GM18507 (cell line): ENCODE results near the gene SMKR1.
"Not testable (repeated sequence)": the region's sequence is repeated elsewhere in the genome, so short reads cannot be mapped to it uniquely, and the experiment has no call there.

ENCODE experiments used
- DNase-seq: peaks from one replicate; pipeline ENCODE4 v3.0.0; 2011; ENCODE audit warnings: low read depth; ENCODE audit not compliant: insufficient read length; ENCODE audit errors: extremely low spot score
- FAIRE-seq: peaks from 2 replicates; lab custom pipeline; 2011; peaks lifted over from hg19 to GRCh38; lab: Jason Lieb, UNC

SMKR1 gene

GRCh38 chr7:129501760-129502707, at the start of gene SMKR1:
TSS of gene SMKR1 (plus strand) at chr7:129502531. CDS start at chr7:129502825, 294 bp downstream.
- FAIRE-seq (peak; percentile 76), DNase-seq (peak; percentile 94)

- DNase-seq (no peak), FAIRE-seq (no peak)
Measured at GRCh38 chr7:129452589-129453231, 49.6 kb upstream of the SMKR1 start.

- FAIRE-seq (no peak), DNase-seq (no peak)
Measured at GRCh38 chr7:129453510-129454248, 48.7 kb upstream of the SMKR1 start.

- DNase-seq (no peak), FAIRE-seq (no peak)
Measured at GRCh38 chr7:129454249-129454551, 48.1 kb upstream of the SMKR1 start.

GRCh38 chr7:129456421-129456820, 45.9 kb upstream of the SMKR1 start:
- DNase-seq (no peak), FAIRE-seq (no peak)

- FAIRE-seq: no peak
Measured at GRCh38 chr7:129457101-129457500, 45.2 kb upstream of the SMKR1 start.

GRCh38 chr7:129458171-129458570, 44.2 kb upstream of the SMKR1 start:
- FAIRE-seq (no peak), DNase-seq (no peak)

More at GRCh38 chr7:129457101-129457500, 45.2 kb upstream of the SMKR1 start:
- DNase-seq: no peak

- no peak for DNase-seq
- FAIRE-seq: no peak
Measured at GRCh38 chr7:129461809-129462208, 40.5 kb upstream of the SMKR1 start.

- DNase-seq: no peak
- no peak for FAIRE-seq
Measured at GRCh38 chr7:129462420-129462819, 39.9 kb upstream of the SMKR1 start.

- FAIRE-seq: no peak
- DNase-seq: no peak
Measured at GRCh38 chr7:129464194-129464593, 38.1 kb upstream of the SMKR1 start.

- FAIRE-seq (no peak), DNase-seq (no peak)
Measured at GRCh38 chr7:129465080-129465479, 37.3 kb upstream of the SMKR1 start.

- no peak for FAIRE-seq
- no peak for DNase-seq
Measured at GRCh38 chr7:129466796-129467195, 35.5 kb upstream of the SMKR1 start.

- FAIRE-seq: no peak
- no peak for DNase-seq
Measured at GRCh38 chr7:129468087-129468486, 34.2 kb upstream of the SMKR1 start.

GRCh38 chr7:129468547-129468946, 33.8 kb upstream of the SMKR1 start:
- no peak for DNase-seq
- no peak for FAIRE-seq

GRCh38 chr7:129469930-129470329, 32.4 kb upstream of the SMKR1 start:
- no peak for DNase-seq

GRCh38 chr7:129470411-129470810, 31.9 kb upstream of the SMKR1 start:
- FAIRE-seq (no peak), DNase-seq (no peak)

More at GRCh38 chr7:129469930-129470329, 32.4 kb upstream of the SMKR1 start:
- no peak for FAIRE-seq

- FAIRE-seq: no peak
- DNase-seq: no peak
Measured at GRCh38 chr7:129471402-129471827, 30.9 kb upstream of the SMKR1 start.

GRCh38 chr7:129475931-129476330, 26.4 kb upstream of the SMKR1 start:
- FAIRE-seq: not testable (repeated sequence)

GRCh38 chr7:129476398-129476797, 25.9 kb upstream of the SMKR1 start:
- not testable (repeated sequence) for FAIRE-seq, DNase-seq

More at GRCh38 chr7:129475931-129476330, 26.4 kb upstream of the SMKR1 start:
- not testable (repeated sequence) for DNase-seq

GRCh38 chr7:129479831-129480230, 22.5 kb upstream of the SMKR1 start:
- DNase-seq (no peak), FAIRE-seq (no peak)
